Measurements from ENCODE around the gene CHPT1.
A peak's percentile ranks its signal among the peaks of the same experiment; 100 is the strongest.
"Not testable (repeated sequence)": the region's sequence is repeated elsewhere in the genome, so short reads cannot be mapped to it uniquely, and the experiment has no call there.

CHPT1 gene

DNA sequence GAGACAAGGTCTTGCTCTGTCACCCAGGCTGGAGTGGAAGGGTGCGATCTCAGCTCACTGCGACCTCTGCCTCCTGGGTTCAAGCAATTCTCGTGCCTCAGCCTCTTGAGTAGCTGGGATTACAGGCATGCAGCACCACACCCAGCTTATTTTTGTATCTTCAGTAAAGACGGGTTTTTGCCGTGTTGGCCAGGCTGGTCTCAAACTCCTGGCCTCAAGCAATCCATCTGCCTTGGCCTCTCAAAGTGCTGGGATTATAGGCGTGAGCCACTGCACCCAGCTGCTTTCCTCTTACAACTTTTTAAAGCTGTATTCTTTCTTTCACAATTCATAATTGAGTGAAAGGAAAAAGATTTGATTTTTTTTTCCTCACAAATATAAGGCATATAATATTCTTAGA lies 15.8 kb upstream of the CHPT1 start:
- not testable (repeated sequence) for DNase-seq

DNA sequence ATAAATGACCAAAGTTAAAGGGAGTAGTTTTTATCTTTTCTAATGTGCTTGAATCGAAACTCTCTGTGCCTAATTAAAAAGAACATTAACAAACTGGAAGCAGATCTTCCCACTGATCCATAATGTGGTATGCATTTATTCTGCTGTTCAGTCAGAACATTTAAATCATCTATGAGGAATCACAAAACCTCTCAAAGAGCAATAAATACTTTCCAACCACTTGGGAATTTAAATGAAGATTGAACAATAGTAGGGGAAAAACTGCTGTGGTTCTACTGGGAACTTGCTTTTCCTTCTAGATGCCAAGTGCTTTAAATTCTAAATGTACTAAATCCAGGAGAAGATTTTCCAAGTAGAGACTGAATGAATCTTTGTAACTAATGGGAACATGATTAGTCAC lies 12.3 kb upstream of the CHPT1 start:
- DNase-seq: no peak

GRCh38 chr12:101686176-101686575 lies 11.3 kb upstream of the CHPT1 start:
- peak in 2 of 56 donors; percentile 2 to 3 for DNase-seq

- no peak for DNase-seq
Measured at GRCh38 chr12:101690544-101691098, 6.8 kb upstream of the CHPT1 start.

DNA sequence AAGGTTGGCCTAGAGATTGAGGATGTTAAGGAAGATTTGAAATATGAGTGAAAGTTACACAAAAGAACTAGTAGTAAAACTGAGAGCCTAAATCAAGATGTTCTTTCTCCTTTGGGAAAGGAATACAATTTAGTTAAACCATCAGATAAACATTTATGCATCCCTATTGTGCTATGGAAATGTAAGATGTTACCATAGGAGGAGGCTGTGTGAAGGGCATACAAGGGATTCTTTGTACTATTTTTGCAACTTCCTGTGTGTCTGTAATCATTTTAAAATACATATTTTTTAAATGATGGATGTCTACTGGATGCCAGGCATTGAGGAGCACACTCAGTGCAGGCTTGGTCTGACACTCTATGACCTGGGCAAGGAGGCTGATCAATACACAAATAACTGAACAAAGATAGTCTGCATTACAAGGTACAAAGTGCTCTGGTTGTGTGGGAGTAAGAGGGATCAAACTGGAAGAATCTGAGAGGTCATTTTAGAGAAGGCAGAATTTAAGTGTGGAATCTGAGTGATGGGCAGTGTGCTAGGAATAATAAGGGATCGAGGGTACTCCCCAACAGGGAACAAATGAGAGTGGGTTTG lies 5.8 kb upstream of the CHPT1 start:
- no peak for DNase-seq

DNA sequence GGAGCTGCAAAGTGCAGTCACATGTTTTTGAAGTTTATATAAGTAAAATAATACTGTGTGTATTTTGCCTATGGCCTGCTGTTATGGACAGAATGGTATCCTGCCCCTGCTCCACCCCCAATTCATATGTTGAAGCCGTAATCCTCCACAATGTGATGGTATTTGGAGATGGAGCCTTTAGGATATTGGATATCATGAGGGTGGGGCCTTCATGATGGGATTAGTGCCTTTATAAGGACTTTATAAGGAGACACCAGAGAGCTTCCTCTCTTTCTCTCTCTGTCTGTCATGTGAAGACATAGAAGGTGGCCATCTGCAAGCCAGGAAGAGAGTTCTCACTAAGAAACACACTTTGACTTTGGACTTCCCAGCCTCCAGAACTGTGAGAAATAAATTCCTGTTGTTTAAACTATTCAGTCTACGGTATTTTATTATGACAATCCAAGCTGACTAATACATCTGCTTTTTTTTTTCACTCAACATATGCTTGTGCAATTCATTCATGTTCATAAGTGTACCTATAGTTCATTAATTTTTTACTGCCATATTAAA lies 3.1 kb upstream of the CHPT1 start:
- no peak for DNase-seq

- DNase-seq: no peak
Measured at GRCh38 chr12:101694986-101695385, 2.5 kb upstream of the CHPT1 start.

DNA sequence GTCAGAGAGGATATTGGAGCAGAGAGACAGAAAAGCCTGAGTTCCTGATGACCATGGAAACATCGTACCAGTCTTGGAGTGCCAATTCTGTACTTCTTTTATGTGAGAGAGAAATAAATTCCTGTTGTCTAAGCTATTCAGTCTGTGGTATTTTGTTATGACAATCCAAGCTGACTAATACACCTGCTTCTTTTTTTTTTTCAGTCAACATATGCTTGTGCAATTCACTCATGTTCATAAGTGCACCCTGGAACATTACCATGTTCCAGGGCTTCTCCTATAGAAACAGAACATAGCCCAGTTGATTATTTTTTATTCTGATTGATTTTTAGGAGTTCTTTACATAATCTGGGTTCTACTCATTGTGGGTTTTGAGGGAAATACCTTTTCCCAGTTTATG lies 1.7 kb upstream of the CHPT1 start:
- DNase-seq: no peak

- DNase-seq: peak in 20 of 56 donors; percentile 8 to 60 (median 40)
Measured at GRCh38 chr12:101696251-101697196, 916 bp upstream of the CHPT1 start.

GRCh38 chr12:101697930-101698799 lies 725 bp downstream of the CHPT1 start:
- peak in 40 of 56 donors; percentile 14 to 74 (median 50) for DNase-seq

GRCh38 chr12:101698800-101699347 lies 1.4 kb downstream of the CHPT1 start:
- DNase-seq: peak in 5 of 56 donors; percentile 1 to 18 (median 9)

- DNase-seq: no peak
Measured at GRCh38 chr12:101700299-101700820, 2.9 kb downstream of the CHPT1 start.

GRCh38 chr12:101703487-101703886 lies 6.0 kb downstream of the CHPT1 start:
- DNase-seq: no peak

DNA sequence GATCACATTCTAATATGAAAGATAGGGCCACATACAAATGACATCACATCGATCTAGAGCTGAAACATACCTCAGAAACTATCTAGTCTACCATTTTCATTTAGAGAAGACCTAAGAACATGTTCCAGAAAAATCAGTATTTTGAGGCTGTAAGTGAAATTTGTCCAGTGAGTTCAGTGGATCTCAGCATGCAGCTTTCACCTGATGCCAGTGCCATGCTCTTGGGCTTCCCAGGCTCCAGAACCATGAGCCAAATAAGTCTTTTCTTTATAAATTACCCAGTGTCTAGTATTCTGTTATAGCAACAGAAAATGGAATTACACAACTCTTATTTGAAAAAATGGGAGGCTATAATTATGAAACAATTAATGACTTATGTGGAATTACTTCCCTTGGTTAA lies 9.0 kb downstream of the CHPT1 start:
- no peak for DNase-seq

- no peak for DNase-seq
Measured at GRCh38 chr12:101707131-101707782, 9.8 kb downstream of the CHPT1 start.

- no peak for DNase-seq
Measured at GRCh38 chr12:101710288-101710687, 12.8 kb downstream of the CHPT1 start.

DNA sequence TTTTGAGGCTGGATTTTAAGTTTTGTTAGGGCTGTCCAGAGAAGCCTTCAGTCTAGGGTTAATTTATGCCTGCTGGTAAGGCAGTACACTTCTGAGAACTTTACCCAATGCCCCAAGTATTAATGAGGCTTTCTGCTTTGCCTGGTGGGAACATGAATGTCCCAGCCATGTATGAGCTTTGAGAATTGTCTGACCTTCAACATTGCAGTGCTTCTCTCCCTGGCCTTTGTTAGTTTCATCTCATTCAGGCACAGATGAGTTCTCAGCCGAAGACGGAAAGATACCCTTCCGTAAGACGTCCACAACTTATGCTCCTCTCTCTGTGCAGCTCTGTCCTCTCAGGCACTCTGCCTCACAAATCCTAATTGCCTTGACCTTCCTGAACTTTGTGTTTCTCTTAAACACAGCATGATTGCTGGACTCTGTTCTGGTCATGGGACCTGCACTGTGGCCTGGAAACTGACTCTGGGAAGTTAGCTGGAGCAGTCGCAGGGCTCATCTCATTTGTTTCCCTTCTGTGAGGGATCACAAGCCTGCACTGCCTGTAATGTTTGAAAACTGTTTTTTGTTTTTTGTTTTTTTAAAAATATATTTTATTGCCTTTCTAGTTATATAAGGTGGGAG lies 15.7 kb downstream of the CHPT1 start:
- peak in 25 of 56 donors; percentile 1 to 49 (median 12) for DNase-seq

GRCh38 chr12:101713930-101714329 lies 16.5 kb downstream of the CHPT1 start:
- DNase-seq: no peak

GRCh38 chr12:101714877-101715444 lies 17.5 kb downstream of the CHPT1 start:
- no peak for DNase-seq
